HG03575 (cell line): ENCODE data around the gene NRCAM.

ENCODE experiments used
- ATAC-seq: cut with Tn5 transposase; IDR thresholded peaks from one replicate; pipeline ENCODE4 v1.9.1; 2021; ENCODE audit not compliant: unreplicated experiment, insufficient number of reproducible peaks, low FRiP score; ENCODE audit errors: extremely low read depth

NRCAM gene

GRCh38 chr7:108202743-108203142 lies 253.5 kb downstream of the NRCAM start:
- no peak for ATAC-seq

DNA sequence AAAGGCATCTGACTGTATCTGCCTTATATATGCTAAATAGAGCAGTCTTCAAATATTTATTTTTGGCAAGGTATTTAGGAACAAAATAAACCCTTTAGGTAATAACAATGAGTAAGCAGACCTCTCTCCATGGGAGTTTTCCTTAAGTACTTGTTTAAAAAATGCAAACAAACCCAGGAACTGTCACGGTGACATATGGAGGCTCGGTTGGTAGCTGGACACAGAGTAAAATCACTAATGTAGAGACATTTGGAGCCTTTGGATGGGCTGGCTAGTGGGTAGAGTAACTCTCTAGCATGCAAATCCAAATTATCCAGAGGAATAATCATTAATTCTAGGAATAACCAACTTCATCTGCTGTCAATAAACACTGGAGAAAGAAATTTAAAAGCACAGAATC lies 254.5 kb downstream of the NRCAM start:
- ATAC-seq, result no peak

DNA sequence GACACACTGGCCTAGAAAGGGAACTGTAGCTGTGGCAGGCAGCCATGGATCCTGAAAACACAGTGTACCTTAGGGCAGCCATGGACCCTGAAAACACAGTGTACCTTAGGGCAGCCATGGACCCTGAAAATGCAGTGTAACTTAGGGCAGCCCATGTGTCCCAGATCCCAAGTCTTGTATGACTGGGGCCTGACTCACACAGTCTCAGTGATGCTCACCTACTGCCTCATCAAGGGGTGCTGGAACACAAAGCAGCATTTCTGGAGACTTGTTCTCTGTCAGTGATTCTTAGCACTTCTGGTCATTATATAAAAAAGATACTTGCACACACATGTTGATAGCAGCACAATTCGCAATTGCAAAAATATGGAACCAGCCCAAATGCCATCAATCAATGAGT lies 255.9 kb downstream of the NRCAM start:
- ATAC-seq, result no peak

GRCh38 chr7:108197371-108198091 lies 258.7 kb downstream of the NRCAM start:
- ATAC-seq, result no peak

DNA sequence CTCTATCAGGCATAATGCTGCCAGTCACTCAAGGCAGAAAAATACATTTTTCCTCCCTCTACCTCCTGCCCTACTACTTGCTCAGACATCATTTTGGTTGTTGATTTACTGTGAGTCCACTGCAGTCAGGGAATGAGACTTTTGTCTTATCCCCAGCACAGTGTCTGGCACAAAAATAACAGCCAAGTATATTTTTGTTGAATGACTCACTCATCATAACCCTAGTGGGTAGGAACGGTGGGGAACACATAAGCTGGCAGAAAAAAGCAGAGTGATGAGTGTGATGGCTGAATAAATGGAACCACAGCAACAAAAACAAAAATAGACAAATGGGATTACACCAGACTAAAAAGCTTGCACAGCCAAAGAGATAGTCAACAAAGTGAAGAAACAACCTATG lies 260.2 kb downstream of the NRCAM start:
- ATAC-seq, result no peak

DNA sequence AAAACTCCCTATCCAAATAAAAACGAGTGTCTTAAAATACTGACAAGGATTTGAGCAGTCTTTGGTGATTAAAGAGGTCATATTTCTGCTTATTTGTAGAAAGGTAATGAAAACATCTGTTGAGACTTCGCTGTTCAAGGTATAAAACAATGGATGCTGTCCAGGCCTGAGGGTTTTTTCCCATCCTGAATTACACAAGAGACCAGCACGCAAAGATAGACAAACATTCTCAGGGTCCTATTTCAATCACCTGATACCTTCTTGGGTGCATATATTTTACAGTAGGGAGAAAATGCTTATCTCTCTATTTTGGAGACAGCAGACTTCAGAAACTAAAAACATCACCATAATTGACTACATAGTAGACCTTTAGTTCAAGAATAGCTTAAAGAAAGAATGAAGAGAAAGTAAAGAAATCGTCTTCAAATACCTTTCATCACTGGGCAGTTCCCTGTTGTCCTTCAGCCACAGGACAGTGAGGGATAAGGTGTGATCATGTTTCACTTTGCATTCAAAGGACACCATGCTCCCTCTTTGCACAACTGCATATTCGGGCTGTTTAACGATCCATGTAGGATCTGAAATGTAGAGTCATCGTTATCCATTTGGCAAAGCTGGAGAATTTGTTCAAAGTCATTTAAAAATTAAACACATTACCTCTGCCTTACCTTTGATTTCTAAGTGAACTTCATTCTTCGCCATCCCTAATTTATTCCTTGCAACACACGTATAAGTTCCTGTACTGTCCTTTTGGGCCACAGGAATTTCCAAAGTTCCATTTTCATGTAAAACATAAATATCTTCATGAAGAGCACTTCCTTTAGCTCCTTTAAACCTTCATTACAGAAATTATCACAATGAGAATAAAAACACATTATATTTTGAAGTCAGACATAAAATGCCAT lies 262.4 kb downstream of the NRCAM start:
- no peak for ATAC-seq

DNA sequence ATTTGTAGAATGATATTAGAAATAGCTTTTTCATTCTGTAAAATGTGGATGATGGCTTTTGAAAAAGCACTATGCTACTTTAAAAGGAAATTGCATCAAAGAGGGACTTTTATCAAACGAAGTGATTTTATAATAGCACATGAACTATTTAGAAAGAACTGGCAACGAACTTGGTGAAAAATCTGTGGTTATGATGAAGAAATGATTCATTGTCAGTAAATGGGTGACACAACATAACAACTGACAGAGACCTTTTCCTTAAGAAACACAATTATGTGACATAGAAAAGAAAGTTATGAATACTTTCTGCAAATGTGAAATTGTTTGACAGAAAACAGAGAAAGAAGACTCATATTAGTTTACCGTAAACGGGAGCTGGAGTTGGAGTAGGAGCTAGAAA lies 265.3 kb downstream of the NRCAM start:
- no peak for ATAC-seq

DNA sequence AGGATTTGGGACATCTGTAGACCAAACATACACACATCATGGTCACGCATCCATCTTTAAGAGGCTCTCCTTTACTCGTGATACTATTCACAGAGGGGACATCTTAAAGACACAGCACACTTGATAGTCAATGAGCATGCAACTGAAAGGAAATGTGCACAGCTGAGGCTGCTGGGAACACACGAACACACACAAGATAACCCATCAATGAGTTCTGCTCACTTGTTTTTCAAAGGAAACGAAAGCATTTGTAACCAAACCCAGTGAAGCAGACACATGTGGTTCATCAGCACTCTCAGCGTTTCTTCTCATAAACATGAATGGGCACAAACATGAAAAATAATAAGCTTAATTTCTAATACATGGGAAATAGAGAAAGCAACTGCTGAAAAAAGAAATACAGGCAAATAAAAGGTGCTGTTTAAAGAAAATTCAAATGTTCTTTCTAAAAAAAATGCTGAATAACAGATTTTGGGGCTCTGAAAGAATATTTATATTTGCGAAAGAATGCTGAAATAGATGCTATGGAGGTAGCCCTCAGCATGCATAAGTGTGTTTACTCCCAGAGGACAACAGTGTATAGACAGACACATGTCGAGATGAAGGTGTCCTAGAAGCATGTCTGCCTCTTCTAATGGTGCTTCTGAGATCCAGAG lies 266.4 kb downstream of the NRCAM start:
- peak; percentile 84 for ATAC-seq

GRCh38 chr7:108188724-108189123 lies 267.5 kb downstream of the NRCAM start:
- ATAC-seq, result no peak

DNA sequence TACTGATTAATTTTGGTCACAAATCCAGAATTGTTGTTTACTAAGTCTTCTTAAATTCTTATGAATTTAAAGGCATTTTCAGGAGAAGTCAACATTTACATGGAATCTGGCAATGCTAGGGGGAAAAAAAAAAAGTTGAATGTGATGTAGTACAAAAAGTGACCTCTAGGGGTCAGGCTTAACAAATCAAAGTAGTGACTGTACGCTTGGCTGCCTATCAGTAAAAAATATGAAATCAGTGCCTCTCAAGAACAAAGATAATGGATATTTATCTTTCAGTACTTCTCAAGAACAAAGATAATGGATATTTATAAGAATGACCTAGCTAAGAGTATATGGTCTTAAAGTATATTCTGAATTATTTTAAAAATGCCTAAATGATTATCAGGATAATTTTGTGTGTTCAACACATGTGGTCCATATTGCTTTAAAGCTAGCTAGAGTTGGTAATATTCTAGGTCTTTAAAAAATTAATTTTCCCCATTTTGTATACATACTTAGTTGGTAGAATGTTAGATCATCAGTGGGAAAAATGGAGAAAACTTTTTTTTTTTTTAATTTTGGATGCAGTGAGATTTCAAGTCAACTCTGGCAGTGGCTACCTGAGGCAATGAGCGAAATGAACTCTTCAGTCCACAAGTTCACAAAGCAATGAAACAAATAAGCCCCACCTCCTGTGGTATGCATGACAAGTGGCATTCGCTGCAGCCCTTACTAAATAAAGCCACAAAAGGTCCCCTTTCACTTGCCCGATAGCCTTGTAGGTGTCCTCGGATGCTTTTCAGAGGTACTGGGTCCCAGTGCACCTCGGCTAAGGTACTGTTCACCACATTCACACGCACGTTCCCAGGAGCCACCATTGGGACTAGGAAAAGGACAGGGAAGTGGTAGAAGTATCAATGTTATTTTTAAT lies 274.9 kb downstream of the NRCAM start:
- ATAC-seq, result no peak

GRCh38 chr7:108178398-108178797 lies 277.8 kb downstream of the NRCAM start:
- no peak for ATAC-seq

DNA sequence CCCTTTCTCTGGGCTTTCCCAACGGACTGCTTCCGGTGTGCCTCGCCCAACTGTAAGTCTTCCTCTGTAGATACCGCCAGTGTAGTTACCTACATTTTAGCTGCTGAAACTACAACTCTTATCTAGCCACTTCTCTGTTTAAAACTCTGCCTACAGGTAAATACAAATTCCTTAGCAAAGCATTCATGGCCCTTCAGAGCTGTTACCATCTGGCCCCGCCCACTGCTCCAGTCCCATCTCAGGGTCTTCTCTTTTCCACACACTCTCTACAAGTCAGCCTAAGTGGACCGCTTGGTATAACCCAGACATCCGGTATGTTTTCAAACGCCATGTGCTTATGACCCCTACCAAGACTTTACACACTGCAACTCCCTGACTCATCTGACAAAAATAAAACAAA lies 285.1 kb downstream of the NRCAM start:
- no peak for ATAC-seq

- ATAC-seq, result no peak
These were observed 286.0 kb downstream of the NRCAM start for GRCh38 chr7:108170251-108170650.

DNA sequence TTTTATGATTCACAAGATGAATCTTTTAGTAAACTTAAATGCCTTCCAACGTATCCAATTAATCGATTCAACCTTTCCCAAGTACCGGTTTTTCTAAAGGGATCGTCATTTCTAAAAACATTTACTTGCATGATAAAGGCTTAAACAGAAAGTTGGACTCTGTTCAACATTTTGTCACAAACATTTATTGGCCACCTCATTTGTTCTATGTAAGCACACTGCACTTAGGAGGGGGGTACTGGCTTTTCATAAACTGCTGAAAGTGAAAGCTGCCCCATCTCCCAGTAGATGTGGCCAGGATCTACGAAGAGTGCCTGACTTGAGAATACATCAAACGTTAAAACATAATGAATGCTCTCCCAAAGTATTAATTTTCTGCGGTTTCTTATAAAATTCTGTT lies 288.8 kb downstream of the NRCAM start:
- ATAC-seq, result no peak

DNA sequence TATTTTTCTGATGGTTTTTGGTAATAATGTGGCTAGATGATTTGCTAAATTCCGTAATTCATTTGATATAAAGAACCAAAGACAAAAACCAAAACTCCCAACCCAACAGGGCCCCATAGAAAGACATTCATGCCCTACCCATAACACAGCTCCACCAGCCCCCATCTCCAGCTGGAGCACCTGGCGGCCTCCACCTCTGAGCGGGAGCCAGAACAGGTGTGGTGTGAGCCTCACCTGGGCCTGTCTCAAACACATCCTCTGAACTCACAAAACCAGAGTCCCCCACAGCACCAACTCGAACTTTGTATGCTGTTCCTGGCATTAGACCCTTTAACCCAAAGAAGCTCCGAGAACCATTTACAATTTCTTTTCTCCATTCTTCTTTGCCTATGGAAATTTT lies 289.5 kb downstream of the NRCAM start:
- ATAC-seq, result no peak

GRCh38 chr7:108165723-108166122 lies 290.5 kb downstream of the NRCAM start:
- no peak for ATAC-seq

- ATAC-seq, result no peak
These were observed 291.3 kb downstream of the NRCAM start for GRCh38 chr7:108164946-108165345.

GRCh38 chr7:108164342-108164741 lies 291.9 kb downstream of the NRCAM start:
- no peak for ATAC-seq

DNA sequence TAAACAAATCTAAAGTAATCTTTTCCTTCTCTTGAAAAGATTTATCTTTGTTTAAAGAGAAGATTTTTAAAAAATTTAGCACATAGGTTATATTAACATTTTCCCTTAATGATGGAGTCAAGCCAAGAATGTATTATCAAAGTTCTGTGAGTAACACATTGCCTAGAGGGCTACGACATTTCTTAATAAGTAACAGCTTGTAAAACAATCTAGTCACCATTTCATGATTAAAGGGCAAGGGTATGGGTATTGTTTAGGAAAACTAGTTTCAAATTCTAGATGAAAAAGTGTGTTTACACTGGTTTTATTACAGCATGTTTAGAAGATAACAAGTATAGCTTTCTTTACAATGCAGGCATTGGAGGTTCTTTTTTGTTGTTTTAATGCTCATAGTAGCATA lies 297.5 kb downstream of the NRCAM start:
- no peak for ATAC-seq
